ENCODE measurements around the gene RNF111.
"Not testable (repeated sequence)": the region's sequence is repeated elsewhere in the genome, so short reads cannot be mapped to it uniquely, and the experiment has no call there.

Gene RNF111

DNA sequence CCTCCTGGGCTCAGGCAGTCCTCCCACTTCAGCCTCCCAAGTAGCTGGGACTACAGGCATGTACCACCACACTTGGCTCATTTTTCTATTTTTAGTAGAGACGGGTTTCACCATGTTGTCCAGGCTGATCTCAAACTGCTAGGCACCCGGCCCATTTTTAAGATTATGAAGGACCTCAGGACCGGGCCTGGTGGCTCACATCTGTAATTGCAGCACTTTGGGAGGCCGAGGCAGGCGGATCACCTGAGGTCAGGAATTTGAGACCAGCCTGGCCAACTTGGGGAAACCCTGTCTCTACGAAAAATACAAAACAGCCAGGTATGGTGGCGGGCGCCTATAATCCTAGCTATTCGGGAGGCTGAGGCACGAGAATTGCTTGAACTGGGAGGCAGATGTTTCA lies 12.8 kb downstream of the RNF111 start:
- not testable (repeated sequence) for DNase-seq (ENCODE audit: low spot score)

- no peak for DNase-seq (ENCODE audit: low spot score)
These were observed 14.5 kb downstream of the RNF111 start for GRCh38 chr15:59001946-59002345.

- DNase-seq (ENCODE audit: low spot score) = no peak
These were observed 15.0 kb downstream of the RNF111 start for GRCh38 chr15:59002418-59002859.

DNA sequence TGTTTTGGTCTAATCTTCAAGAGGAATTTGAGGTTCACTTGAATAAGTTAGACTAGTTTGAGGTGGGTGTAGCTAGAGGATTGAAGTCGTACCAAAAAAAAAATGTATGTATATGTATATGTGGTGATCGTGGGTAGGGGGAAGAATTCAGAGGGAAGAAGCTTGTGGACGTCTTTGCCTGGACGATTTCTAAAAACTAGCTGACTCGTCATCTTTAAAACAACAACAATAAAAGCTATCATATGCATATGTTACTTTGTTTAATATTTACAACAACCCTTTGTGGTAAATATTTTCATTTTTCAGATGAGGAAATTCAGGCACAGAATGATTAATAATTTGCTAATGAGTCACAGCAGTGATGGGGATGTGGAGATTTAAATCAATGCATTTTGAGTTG lies 18.1 kb downstream of the RNF111 start:
- DNase-seq (ENCODE audit: low spot score) = no peak

GRCh38 chr15:59008086-59008485 lies 20.6 kb downstream of the RNF111 start:
- no peak for DNase-seq (ENCODE audit: low spot score)

DNA sequence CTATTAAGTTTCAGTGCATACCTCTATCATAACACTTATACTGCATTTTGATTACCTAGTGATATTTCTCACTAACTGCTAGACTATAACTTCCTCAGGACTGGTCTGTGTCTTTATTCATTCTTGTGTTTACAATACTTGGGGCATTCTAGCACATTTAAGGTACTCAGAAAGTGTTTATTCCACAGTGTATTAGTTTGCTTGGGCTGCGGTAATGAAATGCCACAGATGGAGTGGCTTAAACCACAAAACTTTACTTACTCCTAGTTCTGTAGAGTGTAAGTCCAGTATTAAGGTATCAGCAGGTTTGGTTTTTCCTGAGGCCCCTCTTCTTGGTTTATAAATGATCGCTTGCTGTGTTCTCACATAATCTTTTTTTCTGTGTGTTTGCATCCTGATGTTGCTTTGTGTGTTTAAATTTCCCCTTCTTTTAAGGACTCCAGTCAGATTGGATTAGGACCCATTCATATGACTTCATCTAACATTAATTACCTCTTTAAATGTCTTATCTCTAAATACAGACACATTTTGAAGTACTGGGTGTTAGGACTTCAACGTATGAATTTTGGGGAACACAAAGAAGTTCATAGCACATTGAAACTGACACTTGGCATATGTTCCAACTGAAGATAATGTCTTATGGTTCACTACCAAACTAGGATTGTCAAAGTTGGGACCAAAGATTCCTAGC lies 23.9 kb downstream of the RNF111 start:
- DNase-seq (ENCODE audit: low spot score) = no peak

GRCh38 chr15:59013246-59013873 lies 25.9 kb downstream of the RNF111 start:
- no peak for DNase-seq (ENCODE audit: low spot score)

DNA sequence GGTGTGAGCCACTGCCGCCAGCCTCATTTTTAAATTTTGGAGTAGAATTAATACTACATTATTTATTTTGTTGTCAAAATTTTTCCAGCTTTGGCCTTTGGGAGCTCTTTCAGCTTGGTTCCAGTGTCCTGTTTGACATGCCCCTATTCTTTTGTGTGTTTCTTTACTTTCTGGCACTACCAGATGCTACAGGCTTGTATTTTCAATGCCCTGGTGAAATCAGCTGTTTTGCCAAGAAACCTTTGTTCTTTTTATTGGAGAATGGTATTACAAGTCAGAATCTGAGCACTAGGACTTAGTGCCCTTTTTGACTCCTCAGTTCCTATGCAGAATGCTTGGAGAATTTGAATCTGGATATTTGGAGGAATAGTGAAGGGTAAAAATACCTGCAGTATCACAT lies 26.6 kb downstream of the RNF111 start:
- DNase-seq (ENCODE audit: low spot score) = no peak

DNA sequence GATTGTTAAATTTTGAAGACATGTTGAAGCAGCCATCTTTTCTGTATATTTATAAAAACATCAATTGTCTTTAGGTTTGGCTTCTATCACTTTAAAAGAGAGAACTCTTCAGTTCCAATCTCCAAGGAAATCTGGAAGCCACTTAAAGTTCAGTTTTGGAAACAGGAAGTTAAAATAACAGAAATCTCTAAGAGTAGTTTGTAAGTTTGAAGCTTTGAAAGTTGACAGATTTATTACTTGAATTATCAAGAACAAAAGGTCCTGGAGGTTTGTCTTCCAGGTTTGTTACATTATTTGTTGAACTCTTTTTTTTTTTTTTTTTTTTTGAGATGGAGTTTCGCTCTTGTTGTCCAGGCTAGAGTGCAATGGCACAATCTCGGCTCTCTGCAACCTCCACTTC lies 30.0 kb downstream of the RNF111 start:
- DNase-seq (ENCODE audit: low spot score) = no peak

GRCh38 chr15:59018833-59019232 lies 31.4 kb downstream of the RNF111 start:
- no peak for DNase-seq (ENCODE audit: low spot score)

DNA sequence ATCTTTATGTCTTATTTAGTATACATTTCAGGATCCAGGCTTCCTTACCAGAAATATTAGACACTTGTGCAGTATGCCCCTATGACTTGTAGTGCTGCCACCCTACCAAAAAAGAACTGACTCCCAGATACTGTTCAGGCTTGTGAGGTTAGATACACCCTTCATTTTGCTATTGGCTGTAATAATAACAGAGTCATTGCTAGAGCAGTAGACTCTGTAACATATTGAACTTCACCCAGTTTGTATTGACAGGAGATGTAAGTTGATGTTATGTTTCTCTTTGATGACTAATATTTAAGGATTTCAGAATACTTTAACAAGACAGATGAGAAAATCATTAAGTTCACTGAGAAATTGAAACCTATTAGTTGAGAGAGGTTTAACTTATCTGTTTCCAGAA lies 32.9 kb downstream of the RNF111 start:
- no peak for DNase-seq (ENCODE audit: low spot score)

- DNase-seq (ENCODE audit: low spot score) = no peak
These were observed 34.7 kb downstream of the RNF111 start for GRCh38 chr15:59022188-59022587.

DNA sequence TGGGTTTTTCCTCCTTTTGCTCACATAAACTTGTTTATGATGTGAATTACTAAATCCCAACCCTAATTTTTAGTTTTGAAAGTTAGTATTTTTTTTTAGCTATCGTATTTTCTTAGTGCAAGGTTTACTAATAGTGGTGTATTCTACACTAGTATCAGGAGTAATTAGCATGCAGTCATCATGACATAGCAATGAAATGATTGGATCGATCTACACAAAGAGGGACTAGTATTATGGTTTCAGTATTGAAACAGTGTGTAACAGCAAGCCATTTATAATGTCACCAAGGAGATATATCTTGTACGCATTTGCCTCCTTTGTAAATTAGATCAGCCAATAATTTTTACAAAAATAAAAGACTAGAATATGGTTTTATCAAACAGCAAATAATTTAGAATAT lies 38.7 kb downstream of the RNF111 start:
- no peak for DNase-seq (ENCODE audit: low spot score)

DNA sequence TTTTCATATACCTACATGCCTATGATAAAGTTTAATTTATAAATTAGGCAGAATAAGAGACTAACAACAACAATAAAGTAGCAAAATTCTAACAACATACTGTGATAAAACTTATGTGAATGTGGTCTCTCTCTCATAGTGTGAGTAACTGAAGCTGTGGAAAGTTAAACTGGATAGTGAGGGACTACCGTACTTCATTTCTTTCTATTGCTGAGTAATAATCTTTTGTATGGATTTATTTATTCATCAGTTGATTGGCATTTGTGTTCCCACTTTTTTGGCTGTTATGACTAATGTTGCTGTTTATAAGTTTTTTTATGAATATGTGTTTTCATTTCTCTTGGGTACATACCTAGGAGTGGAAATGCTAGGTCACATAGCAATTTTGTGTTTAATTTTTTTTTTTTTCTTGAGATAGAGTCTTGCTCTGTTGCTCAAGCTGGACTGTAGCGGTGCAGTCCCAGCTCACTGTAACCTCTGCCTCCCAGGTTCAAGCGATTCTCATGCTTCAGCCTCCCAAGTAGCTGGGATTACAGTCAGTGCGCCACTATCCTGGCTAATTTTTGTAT lies 41.0 kb downstream of the RNF111 start:
- no peak for DNase-seq (ENCODE audit: low spot score)

GRCh38 chr15:59029554-59029953 lies 42.1 kb downstream of the RNF111 start:
- DNase-seq (ENCODE audit: low spot score) = no peak

DNA sequence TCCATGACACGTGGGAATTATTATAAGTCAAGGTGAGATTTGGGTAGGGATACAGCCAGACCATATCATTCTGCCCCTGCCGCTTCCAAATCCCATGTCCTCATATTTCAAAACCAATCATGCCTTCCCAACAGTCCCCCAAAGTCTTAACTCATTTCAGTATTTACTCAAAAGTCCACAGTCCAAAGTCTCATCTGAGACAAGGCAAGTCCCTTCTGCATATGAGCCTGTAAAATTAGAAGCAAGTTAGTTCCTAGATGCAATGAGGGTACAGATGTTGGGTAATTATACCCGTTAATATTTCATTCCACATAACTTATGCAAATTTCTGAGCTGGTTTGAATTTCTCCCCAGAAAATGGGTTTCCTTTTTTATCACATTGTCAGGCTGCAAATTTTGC lies 47.7 kb downstream of the RNF111 start:
- no peak for DNase-seq (ENCODE audit: low spot score)

DNA sequence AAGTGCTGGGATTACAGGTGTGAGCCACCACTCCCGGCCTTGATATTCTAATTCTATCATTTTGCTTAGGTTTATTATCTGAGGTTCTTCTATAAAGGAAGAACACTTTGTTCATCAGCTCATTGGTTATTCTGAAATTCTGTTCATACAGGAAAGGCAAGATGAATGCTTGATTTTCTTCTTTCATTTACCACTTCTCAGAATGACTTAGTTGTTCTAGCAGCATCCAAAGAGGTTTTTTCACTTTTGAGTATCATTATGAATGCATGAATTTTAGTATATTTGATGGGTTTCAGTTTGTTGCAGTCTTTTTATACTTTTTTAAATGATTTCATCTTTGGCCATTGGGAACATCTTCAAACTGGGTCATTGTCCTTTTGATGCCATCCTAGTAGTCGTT lies 51.8 kb downstream of the RNF111 start:
- DNase-seq (ENCODE audit: low spot score) = no peak

DNA sequence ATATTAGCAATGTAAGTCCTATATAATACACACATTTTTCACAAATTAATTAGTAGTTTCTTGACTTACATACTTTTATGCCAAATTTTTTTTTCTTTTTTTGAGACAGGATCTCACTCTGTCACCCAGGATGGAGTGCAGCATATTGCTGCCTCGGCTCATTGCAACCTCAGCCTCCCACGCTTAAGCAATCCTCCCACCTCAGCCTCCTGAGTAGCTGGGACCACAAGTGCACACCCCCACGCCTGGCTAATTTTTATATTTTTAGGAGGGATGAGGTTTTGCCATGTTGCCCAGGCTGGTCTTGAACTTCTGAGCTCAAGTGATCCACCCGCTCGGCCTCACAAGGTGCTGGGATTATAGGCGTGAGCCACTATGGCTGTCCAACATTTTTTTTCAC lies 54.6 kb downstream of the RNF111 start:
- no peak for DNase-seq (ENCODE audit: low spot score)

DNA sequence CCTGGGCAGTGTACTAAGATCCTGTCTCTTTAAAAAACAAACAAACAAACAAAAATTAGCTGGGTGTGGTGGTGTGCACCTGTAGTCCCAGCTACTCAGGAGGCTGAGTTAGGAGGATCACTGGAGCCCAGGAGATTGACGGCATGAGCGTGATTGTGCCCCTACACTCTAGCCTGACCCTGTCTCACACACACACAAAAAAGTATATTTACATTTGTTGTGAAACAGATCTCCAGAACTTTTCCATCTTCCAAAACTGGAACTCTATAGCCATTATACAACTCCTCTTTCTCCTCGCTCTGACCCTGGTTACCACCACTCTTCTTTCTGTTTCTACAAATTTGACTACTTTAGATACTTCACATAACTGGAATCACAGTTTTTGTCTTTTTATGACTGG lies 61.4 kb downstream of the RNF111 start:
- DNase-seq (ENCODE audit: low spot score) = no peak

GRCh38 chr15:59051873-59052861 lies 64.7 kb downstream of the RNF111 start:
- no peak for DNase-seq (ENCODE audit: low spot score)

GRCh38 chr15:59052915-59053407 lies 65.5 kb downstream of the RNF111 start:
- DNase-seq (ENCODE audit: low spot score) = no peak

GRCh38 chr15:59053482-59053881 lies 66.0 kb downstream of the RNF111 start:
- DNase-seq (ENCODE audit: low spot score) = no peak

All from iPS-NIHi11 (cell line).